ENCODE measurements around the gene CAPN10.
A peak's percentile ranks its signal among the peaks of the same experiment; 100 is the strongest.
"Not testable (repeated sequence)": the region's sequence is repeated elsewhere in the genome, so short reads cannot be mapped to it uniquely, and the experiment has no call there.

Gene CAPN10

DNA sequence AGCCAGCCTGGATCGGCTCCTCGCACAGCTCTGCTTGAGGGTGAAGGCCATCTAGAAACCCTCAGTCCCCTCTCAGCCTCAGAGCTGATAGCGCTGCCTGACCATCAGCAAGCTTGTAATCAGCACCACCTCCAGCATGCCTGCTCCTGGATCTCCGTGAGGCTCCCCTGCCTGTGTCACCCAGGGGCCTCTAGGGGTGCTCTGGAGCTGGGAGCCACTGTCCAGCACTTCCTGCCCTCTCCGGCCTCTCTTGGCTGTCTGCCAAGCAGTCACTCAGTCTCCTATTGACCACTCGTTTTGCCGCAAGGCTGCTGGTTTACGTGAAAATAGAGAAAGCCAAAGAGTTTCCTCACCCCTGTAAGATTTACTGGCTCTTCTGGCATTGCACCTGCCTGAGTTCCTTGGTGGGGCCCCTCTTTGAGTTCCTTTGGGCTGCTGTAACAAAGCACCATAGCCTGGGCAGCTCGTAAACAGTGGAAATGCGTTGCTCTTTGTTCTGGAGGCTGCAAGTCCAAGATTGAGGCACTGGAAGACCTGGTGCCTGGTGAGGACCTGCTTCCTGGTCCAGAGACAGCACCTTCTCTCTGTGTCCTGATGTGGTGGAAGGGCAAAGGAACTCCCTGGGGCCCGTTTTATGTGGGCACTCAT, 17.9 kb downstream of the CAPN10 start:
- DNase-seq: no peak

DNA sequence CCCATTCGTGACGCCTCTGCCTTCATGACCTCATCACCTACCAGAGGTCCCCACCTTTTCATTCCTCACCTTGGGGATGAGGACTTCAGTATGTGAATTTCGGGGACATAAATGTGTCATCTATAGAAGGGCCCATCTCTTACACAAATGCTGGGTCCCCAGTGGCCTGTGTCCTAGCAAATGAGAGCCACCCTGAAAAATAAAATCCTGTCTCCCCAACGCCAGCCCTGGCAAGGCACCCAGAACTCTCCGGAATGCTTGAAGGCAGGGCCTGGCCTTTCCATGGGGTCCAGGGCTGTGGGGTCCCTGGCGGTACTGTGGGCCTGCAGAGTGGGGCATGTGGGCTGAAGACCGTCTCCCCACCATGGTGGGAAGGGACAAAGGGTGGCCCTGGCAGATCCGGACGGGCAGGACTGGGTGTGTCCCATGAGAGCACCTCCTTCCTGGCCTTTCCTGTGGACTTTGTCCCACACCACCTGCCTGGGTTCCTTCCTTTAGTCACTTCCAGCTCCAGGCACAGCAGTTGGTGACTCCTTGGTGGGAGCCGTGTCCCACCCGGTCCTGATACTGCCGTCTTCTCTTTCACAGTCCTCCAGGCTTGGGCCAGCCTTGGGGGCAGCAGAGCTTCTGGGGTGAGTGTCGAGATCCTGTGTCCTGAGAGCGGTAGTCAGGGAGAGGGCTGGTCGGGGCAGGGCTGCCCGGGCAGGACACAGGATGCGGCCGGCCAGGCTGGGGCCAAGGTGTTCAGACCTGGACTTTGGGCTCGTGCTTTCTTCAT, 18.6 kb downstream of the CAPN10 start:
- DNase-seq: no peak

DNA sequence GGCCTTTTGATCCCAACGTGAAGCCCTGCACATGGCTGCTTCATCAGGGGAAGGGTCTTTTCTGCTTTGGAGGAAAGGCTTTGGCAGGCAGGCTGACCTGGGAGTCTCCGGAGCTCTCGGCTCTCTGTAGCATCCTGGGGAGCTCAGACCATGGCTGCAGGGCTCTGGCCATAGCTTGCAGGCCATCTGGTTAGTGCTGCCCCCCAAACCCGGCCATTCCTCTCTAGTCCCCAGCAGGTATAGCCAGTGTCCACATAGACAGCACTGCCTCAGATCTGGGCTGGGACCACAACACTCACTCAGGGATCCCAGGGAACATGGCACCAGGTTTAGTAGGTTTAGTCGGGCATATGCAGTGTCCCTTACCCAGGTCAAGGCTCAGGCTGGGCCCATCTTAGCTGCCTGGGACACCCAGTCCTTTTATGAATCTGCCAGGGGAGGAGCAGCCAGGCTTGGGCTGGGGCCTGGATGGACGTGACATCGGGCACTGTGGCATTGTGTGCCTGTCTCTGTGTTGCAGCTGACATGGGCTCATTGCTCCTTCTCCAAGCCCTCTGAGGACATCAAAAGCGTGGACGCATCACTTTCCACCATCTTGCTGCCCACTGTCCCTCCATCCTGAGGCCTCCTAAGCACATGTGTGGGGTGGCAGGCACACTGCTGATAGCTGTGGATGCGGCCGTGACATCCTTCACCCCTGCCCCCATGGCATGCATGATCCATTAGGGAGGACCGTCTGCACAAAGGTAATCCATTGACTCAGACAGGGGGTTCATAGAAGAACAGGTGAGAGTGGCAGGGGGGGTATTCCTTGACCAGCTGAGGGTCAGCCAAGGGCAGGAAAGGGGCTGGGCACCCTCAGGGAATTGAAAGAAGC, 19.6 kb downstream of the CAPN10 start:
- DNase-seq: no peak

DNA sequence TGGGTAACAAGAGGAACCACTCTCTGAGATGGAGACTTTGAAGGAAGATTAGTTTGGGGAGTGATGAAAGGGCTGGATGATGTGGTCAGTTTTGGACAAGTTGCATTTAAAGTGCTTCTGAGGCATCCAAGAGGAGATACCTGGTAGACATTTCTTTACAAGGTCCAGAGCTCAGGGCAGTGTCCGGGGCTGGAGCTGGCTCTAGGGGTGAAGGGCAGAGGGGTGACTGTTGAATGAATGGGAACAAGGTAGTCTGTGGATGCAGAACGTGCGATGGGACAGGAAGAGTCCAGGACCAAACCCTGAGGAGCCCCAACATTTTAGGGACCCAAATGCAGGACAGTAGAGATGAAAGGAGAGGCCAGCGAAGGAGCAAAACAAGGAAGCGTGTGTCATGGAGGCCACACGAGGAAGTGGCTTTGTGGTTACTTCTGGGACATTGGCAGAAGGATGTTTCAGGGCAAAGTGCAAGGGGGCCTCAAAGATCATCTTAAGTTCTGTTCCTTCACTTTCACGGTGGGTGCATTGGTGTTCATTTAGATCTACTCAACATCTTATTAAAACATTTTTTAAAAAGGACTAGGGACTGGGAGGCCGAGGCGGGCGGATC, 25.2 kb downstream of the CAPN10 start:
- no peak for DNase-seq

DNA sequence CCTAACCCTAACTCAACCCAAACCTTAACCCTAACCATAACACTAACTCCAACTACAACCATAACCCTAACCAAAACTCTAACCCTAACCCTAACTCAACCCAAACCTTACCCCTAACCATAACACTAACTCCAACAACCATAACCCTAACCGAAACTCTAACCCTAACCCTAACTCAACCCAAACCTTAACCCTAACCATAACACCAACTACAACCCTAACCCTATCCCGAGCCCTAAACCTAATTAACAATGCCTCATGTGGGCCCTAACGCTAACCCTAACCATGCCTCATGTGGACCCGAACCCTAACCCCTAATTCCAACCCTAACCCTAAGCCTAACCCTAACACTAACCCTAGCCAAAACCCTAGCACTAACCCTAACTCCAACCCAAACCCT, 27.2 kb downstream of the CAPN10 start:
- DNase-seq: no peak

DNA sequence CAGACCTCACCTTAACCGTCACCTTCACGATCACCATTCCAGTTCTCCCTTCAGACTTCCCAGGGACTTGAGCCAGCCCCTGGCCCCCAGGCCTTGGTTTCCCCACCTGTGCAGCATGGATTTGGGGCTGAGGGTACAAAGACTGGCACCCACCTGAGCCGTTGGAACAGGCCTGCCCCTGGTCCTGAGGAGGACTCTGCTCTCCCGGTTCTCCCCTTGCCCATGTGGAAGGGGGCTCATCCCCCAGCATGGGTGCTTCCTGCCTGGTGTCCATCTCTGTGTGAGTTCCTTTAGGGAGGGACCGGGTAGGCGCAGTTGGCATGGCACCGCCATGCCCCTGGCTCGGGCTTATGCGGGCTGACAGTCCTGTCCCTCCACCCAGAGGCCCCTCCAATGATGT, 27.9 kb downstream of the CAPN10 start:
- no peak for DNase-seq

DNA sequence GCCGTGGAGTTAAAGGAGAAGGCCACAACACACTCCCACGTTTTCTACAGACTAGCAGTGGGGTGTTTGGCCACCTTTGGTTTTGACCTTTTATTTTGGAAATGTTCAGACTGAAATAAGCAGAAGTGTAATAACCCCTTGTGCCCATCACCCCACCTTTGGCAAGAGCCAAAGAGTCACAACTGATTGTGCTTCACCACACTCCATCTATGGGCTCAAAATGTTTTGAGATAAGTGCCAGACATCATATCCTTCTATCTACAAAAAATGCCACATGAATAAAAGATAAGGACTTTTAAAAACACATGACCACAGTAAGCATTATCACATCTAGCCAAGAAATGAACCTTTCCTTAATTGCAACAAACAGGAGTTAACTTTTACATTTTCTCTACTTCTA, 28.9 kb downstream of the CAPN10 start:
- no peak for DNase-seq

DNA sequence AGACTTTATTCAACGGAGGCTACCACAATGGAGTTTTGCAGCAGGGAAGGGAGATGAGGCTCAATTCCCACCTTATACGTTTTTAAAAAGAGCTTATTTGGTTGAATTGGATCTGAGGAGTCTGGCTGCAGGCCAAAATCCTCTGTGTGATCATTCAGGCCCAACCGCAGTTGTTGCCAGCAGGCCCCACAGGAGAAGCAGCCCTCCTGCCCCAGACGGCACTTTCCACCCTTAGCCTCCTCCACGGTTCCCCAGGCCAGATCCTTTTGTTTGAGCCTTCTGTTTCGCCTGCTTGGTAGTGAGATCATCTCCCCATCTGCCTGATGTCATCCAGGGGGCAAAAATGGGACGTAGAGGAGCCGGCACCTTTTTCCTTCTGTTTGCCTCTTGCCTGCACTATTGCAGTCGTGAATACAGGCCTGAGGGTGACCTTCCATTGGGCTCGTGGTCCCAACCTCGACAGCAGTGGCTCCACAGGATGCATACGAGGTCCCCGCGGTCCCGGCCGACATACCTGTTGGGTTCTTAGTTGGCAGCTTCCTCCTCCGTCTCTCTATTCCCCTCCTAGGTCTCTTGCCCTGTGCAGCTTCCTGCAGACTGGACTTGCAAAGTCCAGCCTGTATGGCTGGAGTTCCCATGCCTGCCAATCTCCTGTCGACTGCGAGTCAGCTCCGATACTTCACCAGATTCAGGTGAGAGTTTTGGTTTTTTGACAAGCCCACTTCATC, 29.4 kb downstream of the CAPN10 start:
- DNase-seq: peak; percentile 35

DNA sequence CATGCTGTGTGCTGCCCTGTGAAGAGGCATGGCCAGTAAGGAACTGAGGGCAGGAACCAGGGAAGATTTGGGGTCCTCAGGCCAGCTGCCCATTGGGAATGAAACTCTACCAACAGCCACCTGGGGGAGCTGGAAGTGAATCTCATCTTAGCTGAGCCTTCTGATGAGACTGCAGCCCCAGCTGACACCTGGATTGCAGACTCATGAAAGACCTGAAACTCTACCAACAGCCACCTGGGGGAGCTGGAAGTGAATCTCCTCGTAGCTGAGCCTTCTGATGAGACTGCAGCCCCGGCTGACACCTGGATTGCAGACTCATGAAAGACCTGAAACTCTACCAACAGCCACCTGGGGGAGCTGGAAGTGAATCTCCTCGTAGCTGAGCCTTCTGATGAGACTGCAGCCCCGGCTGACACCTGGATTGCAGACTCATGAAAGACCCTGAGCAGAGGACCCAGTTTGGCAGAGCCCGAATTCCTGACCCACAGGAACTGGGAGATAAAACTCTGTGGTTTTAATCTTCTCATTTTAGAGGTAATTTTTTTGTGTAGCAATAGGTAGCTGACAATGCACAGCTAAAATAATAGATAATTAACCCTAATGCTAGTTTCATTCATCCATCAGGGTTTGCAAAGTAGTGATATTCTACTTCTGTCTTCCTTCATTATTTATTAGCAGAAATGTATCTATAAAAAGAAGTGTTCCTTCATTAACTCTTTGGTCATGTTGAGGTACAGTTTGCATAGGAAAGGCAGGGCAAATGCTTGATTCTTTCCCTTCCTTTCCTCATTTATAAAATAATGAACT, 30.5 kb downstream of the CAPN10 start:
- DNase-seq: not testable (repeated sequence)

DNA sequence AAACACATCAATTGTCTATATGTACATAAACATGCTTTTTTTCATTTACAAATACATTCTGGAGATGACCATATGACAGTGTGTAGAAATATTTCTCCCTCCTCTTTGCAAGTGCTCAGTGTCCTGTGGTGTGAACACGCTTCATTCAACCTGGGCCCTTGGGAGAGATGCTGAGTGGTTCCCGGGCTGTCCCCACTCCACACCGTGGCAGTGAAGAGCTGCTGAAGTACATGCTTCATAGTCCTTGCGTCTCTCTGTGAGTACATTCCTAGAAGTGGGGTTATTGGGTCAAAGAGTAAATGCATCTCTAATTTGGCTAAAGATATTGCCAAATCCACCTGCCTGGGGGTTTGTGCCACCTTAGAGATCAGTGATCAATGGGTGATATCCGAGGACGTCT, 32.2 kb downstream of the CAPN10 start:
- no peak for DNase-seq

DNA sequence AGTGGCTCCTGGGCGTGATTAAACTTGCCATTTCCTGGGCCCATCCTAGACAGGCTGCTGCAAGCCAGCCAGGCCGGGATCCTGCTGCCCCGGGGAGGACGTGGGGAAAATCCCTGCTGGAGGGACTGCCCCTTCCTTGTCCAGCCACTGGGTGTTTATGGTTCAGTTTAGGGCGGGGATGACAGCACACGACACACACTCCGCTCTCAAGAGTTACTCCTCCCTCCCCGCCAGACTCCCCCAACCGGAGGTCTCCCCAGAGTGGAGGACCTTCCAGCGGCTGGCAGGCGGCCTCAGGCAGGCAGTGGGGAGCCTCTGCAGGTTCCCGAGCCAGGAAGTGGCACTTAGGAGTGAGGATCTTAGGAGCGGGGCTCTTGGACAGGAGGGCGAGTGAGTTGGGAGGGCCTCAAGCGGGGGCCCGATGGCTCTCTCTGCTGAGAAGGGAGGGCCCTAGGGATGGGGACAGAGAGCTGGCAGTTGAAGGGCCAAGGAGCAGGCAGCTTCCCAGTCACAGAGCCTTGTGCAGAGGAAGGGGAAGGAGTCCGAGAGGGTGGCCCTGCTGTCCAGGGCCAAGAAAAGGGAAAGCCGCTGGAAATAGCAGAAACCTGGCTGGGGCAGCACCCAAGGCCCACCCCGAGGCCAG, 33.1 kb downstream of the CAPN10 start:
- no peak for DNase-seq

DNA sequence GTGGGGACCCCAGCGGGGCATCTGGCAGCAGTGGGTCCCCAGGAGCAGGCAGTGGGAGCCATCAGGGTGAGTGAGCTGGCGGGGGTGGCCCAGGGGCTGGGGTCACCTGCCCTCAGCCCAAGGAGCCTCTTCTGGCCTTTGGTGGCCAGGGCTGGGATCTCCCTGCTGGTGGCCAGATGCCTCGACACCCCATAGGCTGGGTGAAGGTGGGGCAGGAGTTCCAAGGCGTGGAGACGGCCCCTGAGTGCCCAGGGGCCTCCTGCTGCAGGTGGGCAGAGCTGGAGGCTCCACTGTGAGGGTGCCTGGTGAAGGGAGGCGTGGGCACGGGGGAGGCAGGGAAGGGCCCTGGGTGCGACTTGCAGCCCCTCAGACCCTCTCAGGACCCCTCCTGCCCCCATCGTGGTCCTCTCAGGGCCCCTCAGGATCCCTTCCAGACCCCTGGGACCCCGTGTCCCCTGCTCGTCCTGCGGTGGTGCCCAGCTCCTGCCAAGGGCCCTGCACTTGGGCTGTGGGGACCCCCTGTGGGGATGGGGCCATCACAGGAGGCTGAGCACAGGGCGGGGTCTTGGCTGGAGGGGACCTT, 33.7 kb downstream of the CAPN10 start:
- DNase-seq: no peak

DNA sequence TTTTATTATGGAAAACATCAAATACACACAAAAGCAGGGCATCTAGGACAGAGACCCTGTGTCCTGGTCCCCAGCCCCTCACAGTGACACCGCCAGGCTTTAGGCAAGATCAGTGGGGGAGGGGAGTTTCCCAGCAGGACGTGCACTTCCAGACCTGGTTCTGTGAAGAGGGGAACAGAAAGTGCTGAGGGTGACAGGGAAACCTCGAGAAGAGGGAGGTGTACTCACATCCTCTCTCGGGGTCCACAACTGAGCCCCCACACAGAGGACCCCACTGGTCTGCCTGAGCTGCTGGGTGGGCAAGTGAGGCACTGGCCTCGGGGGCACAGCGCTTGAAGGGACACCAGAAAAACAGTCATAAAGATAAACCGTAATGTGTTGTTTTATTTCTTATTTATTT, 34.3 kb downstream of the CAPN10 start:
- DNase-seq: no peak

DNA sequence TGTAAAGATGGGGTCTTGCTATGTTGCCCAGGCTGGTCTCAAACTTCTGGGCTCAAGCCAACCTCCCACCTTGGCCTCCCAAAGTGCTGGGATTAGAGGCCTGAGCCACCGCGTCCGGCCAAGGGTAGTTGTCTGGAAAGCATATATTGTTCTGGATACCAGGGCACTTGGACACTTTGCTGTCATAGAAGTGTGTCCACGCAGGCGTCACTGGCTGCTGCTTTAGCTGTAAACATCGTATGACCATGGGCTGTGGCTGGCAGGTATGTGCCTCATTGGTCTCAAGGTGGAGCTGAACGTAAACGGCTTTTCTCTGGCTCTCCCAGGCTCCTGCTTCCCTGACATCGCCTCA, 35.5 kb downstream of the CAPN10 start:
- no peak for DNase-seq

DNA sequence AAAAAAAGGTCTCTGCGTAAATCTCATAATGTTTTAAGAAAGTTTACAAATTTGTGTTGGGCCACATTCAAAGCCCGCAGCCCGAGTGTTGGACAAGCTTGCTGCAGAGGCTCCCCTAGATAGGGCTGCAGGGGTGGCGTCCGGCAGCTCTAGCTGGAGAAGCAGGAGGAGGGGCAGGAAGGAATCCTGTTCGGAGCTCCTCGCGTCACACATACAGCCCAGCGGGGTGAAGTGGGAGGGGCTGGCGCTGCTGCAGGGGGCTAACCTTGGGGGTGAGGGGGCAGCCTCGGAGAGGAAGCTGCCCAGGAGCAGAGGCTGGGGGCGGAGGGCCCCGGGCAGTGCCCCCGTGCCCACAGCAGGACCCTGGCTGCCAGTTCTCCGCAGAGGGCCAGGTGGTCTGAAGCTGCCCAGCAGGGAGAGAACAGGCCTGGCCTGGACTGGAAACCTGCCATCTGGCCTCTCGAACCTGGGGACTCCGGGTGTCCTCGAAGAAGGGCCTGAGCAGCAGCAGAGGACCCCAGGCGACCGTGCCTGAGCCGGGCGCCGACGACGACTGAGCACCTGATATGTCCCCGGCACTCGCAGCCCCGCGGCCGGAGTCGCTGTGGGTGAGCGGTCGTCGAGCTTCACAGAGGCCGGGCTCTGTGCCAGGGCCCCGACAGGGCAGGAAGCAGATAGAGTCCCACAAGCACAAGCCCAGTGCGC, 36.1 kb downstream of the CAPN10 start:
- DNase-seq: no peak

DNA sequence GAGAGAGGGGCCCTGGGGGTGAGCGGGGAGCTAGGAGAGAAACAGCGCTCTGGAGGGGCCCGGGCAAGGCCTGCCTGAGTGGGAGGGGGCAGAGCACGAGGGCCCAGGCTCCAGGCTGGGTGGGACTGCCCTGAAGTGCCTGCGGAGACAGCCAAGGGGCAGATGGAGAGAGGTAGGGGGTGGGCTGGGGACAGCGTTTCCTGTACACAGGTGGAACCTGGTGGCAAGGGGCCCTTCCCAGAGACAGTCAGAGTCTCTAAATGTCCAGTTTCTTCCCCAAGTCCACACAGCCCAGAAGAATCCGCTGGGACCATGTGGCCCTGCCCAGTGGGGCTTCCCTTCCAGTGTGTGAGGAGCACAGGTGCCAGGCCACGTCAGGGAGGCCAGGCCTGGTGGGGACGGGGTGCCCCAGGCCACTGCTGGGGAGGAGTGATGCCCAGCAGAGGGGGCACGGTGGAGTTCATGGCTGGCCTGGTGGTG, 37.0 kb downstream of the CAPN10 start:
- DNase-seq: no peak

DNA sequence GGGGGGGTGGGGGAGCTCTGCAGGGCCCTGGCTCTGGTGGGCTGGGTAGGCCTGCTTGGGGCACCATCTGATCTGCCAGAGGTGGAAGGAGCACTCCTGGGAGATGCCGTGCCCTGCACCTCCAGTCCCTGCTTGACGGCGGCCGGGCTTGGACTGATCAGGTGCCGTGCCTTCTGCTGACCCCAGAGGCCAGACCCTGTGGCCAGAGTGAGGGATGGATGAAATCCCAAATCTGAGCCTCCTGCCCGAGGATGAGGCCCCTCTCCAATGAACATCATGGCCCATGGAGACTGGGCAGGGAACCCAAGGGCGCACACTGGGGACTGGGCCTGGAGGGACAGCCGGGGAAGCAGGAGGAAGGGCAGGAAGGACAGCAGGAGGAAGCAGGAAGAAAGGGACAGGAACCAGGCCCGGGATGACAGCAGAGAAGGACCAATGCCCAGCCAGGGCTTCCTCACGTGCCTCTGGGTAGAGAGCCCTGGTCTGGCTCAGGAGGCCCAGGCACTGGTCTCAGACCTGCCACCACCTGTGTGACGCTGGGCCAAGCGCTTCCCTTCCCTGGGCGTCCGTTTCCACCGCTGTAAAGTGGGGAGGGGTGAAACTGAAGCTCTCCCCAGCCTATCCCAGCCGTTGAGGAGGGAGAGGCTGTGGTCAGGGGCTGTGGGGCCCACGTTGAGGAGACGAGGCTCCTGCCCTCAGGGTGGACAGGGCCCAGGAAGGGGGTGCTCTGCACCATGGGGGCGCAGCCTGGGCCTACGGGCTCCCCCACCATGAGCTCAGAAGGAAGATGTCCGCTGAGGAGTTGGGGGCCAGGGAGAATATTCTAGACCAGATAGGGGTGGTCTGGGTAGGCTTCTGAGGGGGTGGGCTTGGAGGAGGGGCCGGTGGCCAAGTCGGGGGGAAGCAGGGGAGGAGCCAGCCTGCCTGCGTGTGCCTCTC, 37.7 kb downstream of the CAPN10 start:
- DNase-seq: no peak

DNA sequence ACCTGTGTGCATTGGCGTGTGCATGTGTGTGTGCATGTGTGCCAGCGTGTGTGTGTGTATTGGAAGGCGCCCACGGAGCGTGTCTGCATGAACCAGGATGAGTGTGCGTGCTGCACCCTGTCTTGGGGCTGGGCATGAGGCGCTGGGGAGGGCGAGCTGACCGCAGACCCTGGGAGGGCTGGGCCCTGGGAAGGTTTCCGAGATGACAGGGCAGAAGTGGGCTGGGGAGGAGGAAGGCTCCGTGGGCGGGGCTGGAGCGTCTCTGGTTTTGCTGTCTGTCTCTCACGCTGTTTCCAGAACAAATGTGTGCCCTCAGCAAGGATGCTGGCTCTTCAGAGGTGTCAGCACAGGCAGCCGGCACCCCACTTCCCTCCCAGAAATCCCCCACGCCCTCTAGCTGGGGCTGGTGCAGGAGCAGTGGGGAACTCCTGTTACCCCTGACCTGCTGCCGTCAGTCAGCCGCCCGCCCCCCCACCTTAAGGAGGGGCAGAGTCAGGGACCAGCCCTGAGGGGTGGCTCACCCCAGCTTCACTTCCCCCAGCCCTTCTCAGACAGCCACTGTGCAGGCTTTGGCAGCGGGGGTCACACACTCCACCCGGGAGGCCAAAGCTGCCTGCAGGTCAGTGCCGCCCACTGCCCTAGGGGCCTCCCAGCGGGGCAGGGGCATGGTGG, 38.6 kb downstream of the CAPN10 start, which contains the start of gene GPR35:
Gene GPR35, plus strand, starts transcription at position 531 of the 672 bp plus-strand sequence. CDS start 4,473 bp downstream, outside the sequence.
- no peak for DNase-seq

Data from NCI-H2029 (cell line).